Large intestine (tissue), 3 donors: ENCODE results near the gene CCDC18. TPM values are rescaled to one million over a fixed set of nuclear protein-coding genes. Genes with fewer than 3 reads are reported as not detected.
"Not testable (repeated sequence)": the region's sequence is repeated elsewhere in the genome, so short reads cannot be mapped to it uniquely, and the experiment has no call there.

ENCODE experiments used
- DNase-seq, 2 donors: peaks; one replicate each; pipeline versions ENCODE4 v3.0.0 to v3.0.0-alpha.2; 2013
- H3K27ac ChIP-seq: one replicate; pipeline ENCODE4 v1.5.1; 2013; ENCODE audit warnings: low read length
- H3K27me3 ChIP-seq: 2 replicates; pipeline ENCODE4 v1.6.1; 2013; ENCODE audit warnings: low read length; ENCODE audit not compliant: control insufficient read depth, insufficient read depth
- H3K36me3 ChIP-seq: 2 replicates; pipeline ENCODE4 v1.6.1; 2013; ENCODE audit warnings: low read length; ENCODE audit not compliant: control insufficient read depth, insufficient read depth
- H3K4me1 ChIP-seq: one replicate; pipeline ENCODE4 v1.6.1; 2013; ENCODE audit warnings: low read length; ENCODE audit not compliant: control insufficient read depth, insufficient read depth
- H3K4me3 ChIP-seq: one replicate; pipeline ENCODE4 v1.5.1; 2013; ENCODE audit warnings: low read length
- H3K9me3 ChIP-seq: one replicate; pipeline ENCODE4 v1.6.1; 2013; ENCODE audit warnings: mild to moderate bottlenecking, low read depth, low read length, moderate library complexity; ENCODE audit not compliant: control insufficient read depth
- WGBS: methylation state at CpG from one replicate; pipeline ENCODE4 v1.1.5; 2013; ENCODE audit warnings: low lambda C conversion rate; ENCODE audit not compliant: insufficient coverage; 5-methylcytosine and 5-hydroxymethylcytosine counted together
- polyA plus RNA-seq: library from polyadenylated mRNA; unstranded; fragments of 120-200 nt; gene quantifications from one replicate; pipeline ENCODE4 v1.2.1, GENCODE V29; 2013

CCDC18 gene
- polyA plus RNA-seq, 1 donor = 6.4 TPM

GRCh38 chr1:93150729-93151128, 29.8 kb upstream of the CCDC18 start:
- WGBS = 13% methylated on average over 1 of the region's 1 CpG
- Histone ChIP-seq H3K27me3 (no peaks in the 10 kb centered on the region), H3K4me3 (no peak overlapping the region), H3K36me3 (peaks cover 10% of the 10 kb centered on the region), H3K27ac (no peak overlapping the region), H3K9me3 (no peaks in the 10 kb centered on the region), H3K4me1 (no peaks in the 10 kb centered on the region)
- no peak for DNase-seq

- no peaks in the 10 kb centered on the region for H3K4me1 ChIP-seq
- H3K9me3 ChIP-seq = no peaks in the 10 kb centered on the region
- H3K27ac ChIP-seq = no peak overlapping the region
- H3K36me3 ChIP-seq = peaks cover 10% of the 10 kb centered on the region
- H3K4me3 ChIP-seq = no peak overlapping the region
- H3K27me3 ChIP-seq = no peaks in the 10 kb centered on the region
- DNase-seq = no peak
These were observed 29.1 kb upstream of the CCDC18 start for GRCh38 chr1:93151474-93151873.

- no peaks in the 10 kb centered on the region for H3K27me3 ChIP-seq
- no peak overlapping the region for H3K4me3 ChIP-seq
- no peaks in the 10 kb centered on the region for H3K4me1 ChIP-seq
- no CpG with 5 or more reads among the region's 2 CpGs for WGBS
- no peaks in the 10 kb centered on the region for H3K9me3 ChIP-seq
- no peak overlapping the region for H3K27ac ChIP-seq
- DNase-seq = no peak
- peaks cover 14% of the 10 kb centered on the region for H3K36me3 ChIP-seq
These were observed 27.7 kb upstream of the CCDC18 start for GRCh38 chr1:93152835-93153234.

- H3K9me3 ChIP-seq = no peaks in the 10 kb centered on the region
- no peak overlapping the region for H3K27ac ChIP-seq
- no peak overlapping the region for H3K4me3 ChIP-seq
- DNase-seq = no peak
- H3K27me3 ChIP-seq = no peaks in the 10 kb centered on the region
- peaks cover 22% of the 10 kb centered on the region for H3K36me3 ChIP-seq
- no peaks in the 10 kb centered on the region for H3K4me1 ChIP-seq
These were observed 25.6 kb upstream of the CCDC18 start for GRCh38 chr1:93154898-93155297.

- H3K9me3 ChIP-seq = no peaks in the 10 kb centered on the region
- WGBS = 100% methylated on average over 1 of the region's 3 CpGs
- no peaks in the 10 kb centered on the region for H3K4me1 ChIP-seq
- H3K27ac ChIP-seq = no peak overlapping the region
- no peak for DNase-seq
- H3K4me3 ChIP-seq = no peak overlapping the region
- H3K27me3 ChIP-seq = no peaks in the 10 kb centered on the region
- peaks cover 22% of the 10 kb centered on the region for H3K36me3 ChIP-seq
These were observed 25.2 kb upstream of the CCDC18 start for GRCh38 chr1:93155335-93155734.

GRCh38 chr1:93159337-93159736, 21.2 kb upstream of the CCDC18 start:
- Histone ChIP-seq H3K9me3 (no peaks in the 10 kb centered on the region), H3K27me3 (no peaks in the 10 kb centered on the region), H3K4me3 (no peak overlapping the region), H3K36me3 (peaks cover 22% of the 10 kb centered on the region), H3K27ac (no peak overlapping the region), H3K4me1 (no peaks in the 10 kb centered on the region)
- no peak for DNase-seq
- 75% methylated on average over 2 of the region's 2 CpGs for WGBS

GRCh38 chr1:93163314-93163713, 17.2 kb upstream of the CCDC18 start:
- not testable (repeated sequence) for H3K4me3 ChIP-seq, H3K27ac ChIP-seq, H3K9me3 ChIP-seq, H3K4me1 ChIP-seq, DNase-seq, H3K36me3 ChIP-seq, H3K27me3 ChIP-seq
- WGBS = 100% methylated on average over 1 of the region's 8 CpGs

GRCh38 chr1:93164816-93165215, 15.7 kb upstream of the CCDC18 start:
- Histone ChIP-seq H3K4me1 (no peaks in the 10 kb centered on the region), H3K27ac (no peak overlapping the region), H3K4me3 (no peak overlapping the region), H3K9me3 (peaks cover 3% of the 10 kb centered on the region), H3K36me3 (no peaks in the 10 kb centered on the region), H3K27me3 (no peaks in the 10 kb centered on the region)
- DNase-seq = no peak
- WGBS = no CpG with 5 or more reads among the region's 2 CpGs

- not testable (repeated sequence) for H3K4me1 ChIP-seq, H3K4me3 ChIP-seq, DNase-seq, H3K27me3 ChIP-seq, H3K36me3 ChIP-seq, H3K27ac ChIP-seq, H3K9me3 ChIP-seq
- WGBS = 100% methylated on average over 1 of the region's 1 CpG
These were observed 14.6 kb upstream of the CCDC18 start for GRCh38 chr1:93165895-93166294.

GRCh38 chr1:93167006-93167405, 13.5 kb upstream of the CCDC18 start:
- DNase-seq = no peak
- Histone ChIP-seq H3K9me3 (peaks cover 10% of the 10 kb centered on the region), H3K27me3 (no peaks in the 10 kb centered on the region), H3K27ac (no peak overlapping the region), H3K36me3 (no peaks in the 10 kb centered on the region), H3K4me3 (no peak overlapping the region), H3K4me1 (no peaks in the 10 kb centered on the region)

GRCh38 chr1:93170141-93170678, 10.3 kb upstream of the CCDC18 start:
- not testable (repeated sequence) for H3K27me3 ChIP-seq, H3K9me3 ChIP-seq, DNase-seq, H3K4me1 ChIP-seq, H3K4me3 ChIP-seq, H3K27ac ChIP-seq, H3K36me3 ChIP-seq
- no CpG with 5 or more reads among the region's 36 CpGs for WGBS
